Measurements from ENCODE around the gene CAMK1D.

GRCh38 chr10:12470719-12471118, 121.4 kb downstream of the CAMK1D start:
- no peak for TF ChIP-seq EZH2 (optimal IDR thresholded peaks at IDR 0.05; ENCODE audit: low read depth, low read length)
- TF ChIP-seq, protein P1, sequence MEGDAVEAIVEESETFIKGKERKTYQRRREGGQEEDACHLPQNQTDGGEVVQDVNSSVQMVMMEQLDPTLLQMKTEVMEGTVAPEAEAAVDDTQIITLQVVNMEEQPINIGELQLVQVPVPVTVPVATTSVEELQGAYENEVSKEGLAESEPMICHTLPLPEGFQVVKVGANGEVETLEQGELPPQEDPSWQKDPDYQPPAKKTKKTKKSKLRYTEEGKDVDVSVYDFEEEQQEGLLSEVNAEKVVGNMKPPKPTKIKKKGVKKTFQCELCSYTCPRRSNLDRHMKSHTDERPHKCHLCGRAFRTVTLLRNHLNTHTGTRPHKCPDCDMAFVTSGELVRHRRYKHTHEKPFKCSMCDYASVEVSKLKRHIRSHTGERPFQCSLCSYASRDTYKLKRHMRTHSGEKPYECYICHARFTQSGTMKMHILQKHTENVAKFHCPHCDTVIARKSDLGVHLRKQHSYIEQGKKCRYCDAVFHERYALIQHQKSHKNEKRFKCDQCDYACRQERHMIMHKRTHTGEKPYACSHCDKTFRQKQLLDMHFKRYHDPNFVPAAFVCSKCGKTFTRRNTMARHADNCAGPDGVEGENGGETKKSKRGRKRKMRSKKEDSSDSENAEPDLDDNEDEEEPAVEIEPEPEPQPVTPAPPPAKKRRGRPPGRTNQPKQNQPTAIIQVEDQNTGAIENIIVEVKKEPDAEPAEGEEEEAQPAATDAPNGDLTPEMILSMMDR (IDR thresholded peaks at IDR 0.05; ENCODE audit: low read length) = no peak
